GM12873 (cell line): ENCODE measurements around the gene NTRK2.

Experiments
- CTCF ChIP-seq: IDR thresholded peaks from 2 replicates; pipeline ENCODE4 v1.5.1; 2012; ENCODE audit warnings: low read depth, mild to moderate bottlenecking, moderate library complexity, low read length, control low read depth; ENCODE audit not compliant: insufficient read depth; ENCODE audit errors: missing control alignments

The NTRK2 gene

GRCh38 chr9:85064811-85065371 is 395.4 kb downstream of the NTRK2 start:
- TF ChIP-seq CTCF, result no peak

DNA sequence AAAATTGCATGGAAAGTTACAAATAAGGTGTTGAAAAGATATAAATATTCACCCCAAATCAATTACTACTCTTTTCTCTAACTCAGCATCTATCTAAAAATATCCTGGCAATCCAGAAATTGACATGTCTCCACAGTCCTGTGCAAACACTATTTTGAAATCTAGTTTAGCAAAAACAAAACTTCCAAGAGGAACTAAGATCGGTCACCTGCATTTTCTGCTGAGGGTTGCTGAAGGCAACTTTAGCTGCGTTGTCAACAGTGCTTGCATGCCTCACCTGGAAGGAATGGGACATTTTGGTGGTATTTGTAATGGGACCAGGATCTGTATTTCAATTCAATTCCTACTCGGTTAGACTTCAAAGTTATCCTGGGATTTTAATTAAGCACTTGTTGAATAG is 398.3 kb downstream of the NTRK2 start:
- TF ChIP-seq CTCF, result no peak

DNA sequence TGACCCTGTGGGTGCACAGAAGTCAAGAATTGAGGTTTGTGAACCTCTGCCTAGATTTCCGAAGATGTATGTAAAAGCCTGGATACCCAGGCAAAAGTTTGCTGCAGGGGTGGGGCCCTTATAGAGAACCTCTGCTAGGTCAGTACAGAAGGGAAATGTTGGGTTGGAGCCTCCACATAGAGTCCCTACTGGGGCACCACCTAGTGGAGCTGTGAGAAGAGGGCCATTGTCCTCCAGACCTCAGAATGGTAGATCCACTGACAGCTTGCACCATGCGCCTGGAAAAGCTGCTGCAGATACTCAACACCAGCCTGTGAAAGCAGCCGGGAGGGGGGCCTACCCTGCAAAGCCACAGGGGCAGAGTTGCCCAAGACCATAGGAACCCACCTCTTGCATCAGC is 399.9 kb downstream of the NTRK2 start:
- peak; percentile 11 for TF ChIP-seq CTCF
